A549 (cell line): Measurements from ENCODE around the gene CD48. TPM values are rescaled to one million over a fixed set of nuclear protein-coding genes. Genes with fewer than 3 reads are reported as not detected.

Source experiments
- ATAC-seq, 2 experiments: fragments of 200-7000 bp in 1 of 2; fragments of >200 bp in 1 of 2; cut with Nextera tagmentation in 1 of 2; cut with Tn5 transposase in 1 of 2; 3 replicates each; pipeline versions ENCODE4 v1.8.0 to v1.9.1; 2018 to 2020; ENCODE audit warnings: mild to moderate bottlenecking in 1 of 2, moderate library complexity in 1 of 2
- CTCF ChIA-PET: fragments of 300-600 bp; sonication (Branson Sonifier 250); formaldehyde crosslinking; extraction: SDS; loops from one replicate; lab custom pipeline; 2021; ENCODE audit warnings: antibody characterized with exemption, inconsistent platforms; lab: Yijun Ruan, JAX
- POLR2A ChIA-PET: fragments of 350-600 bp; formaldehyde crosslinking; extraction: SDS; loops from one replicate; lab custom pipeline; 2021; ENCODE audit warnings: antibody characterized with exemption, inconsistent platforms; lab: Yijun Ruan, JAX
- DNase-seq, 2 experiments: peaks; one replicate each; pipeline versions ENCODE4 v3.0.0 to v3.0.0-alpha.2; 2011 to 2016; ENCODE audit warnings: low read depth in 1 of 2, low spot score in 1 of 2
- FAIRE-seq: peaks from 2 replicates; lab custom pipeline; 2011; peaks lifted over from hg19 to GRCh38; lab: Jason Lieb, UNC
- H3K27ac ChIP-seq, 2 experiments: fragments of >200 bp; sonication (Bioruptor Twin); formaldehyde crosslinking; 3 replicates each; pipeline ENCODE4 v1.5.1; 2016 to 2017
- H3K4me1 ChIP-seq: fragments of >200 bp; sonication (Bioruptor Twin); formaldehyde crosslinking; 3 replicates; pipeline ENCODE4 v1.6.1; 2016
- H3K4me2 ChIP-seq: fragments of >200 bp; sonication (Bioruptor Twin); formaldehyde crosslinking; 3 replicates; pipeline ENCODE4 v1.6.1; 2016
- H3K4me3 ChIP-seq: fragments of >200 bp; sonication (Bioruptor Twin); formaldehyde crosslinking; 3 replicates; pipeline ENCODE4 v1.5.1; 2016
- H3K9me3 ChIP-seq: fragments of >200 bp; sonication (Bioruptor Twin); formaldehyde crosslinking; 3 replicates; pipeline ENCODE4 v1.6.1; 2016
- CBX2 ChIP-seq: fragments of 200-600 bp; sonication (generic); IDR thresholded peaks from 2 replicates; pipeline ENCODE4 v1.6.1; 2016; ENCODE audit warnings: low read depth, mild to moderate bottlenecking, borderline replicate concordance
- CBX8 ChIP-seq: fragments of 200-600 bp; sonication (generic); IDR thresholded peaks from 2 replicates; pipeline ENCODE4 v1.6.1; 2016
- ESRRA ChIP-seq: fragments of 150-350 bp; IDR thresholded peaks from 2 replicates; pipeline ENCODE4 v1.6.1; 2014; ENCODE audit warnings: mild to moderate bottlenecking, low read length, borderline replicate concordance
- FOSB ChIP-seq: fragments of 250-450 bp; sonication (Bioruptor Pico); IDR thresholded peaks from 2 replicates; pipeline ENCODE4 v1.5.0; 2020; ENCODE audit warnings: mild to moderate bottlenecking, moderate library complexity
- HES2 ChIP-seq: fragments of >200 bp; sonication (Bioruptor Twin); formaldehyde crosslinking; IDR thresholded peaks from 2 replicates; pipeline ENCODE4 v1.6.1; 2016
- JUN ChIP-seq, 2 experiments: fragments of >200 bp; sonication (Bioruptor Twin); formaldehyde crosslinking; IDR thresholded peaks; 2 replicates in 1 of 2; 3 replicates in 1 of 2; pipeline ENCODE4 v1.6.1; 2016 to 2017
- MAFK ChIP-seq: fragments of 450-650 bp; IDR thresholded peaks from 2 replicates; pipeline ENCODE4 v1.6.1; 2014; ENCODE audit not compliant: partially characterized antibody
- MAZ ChIP-seq: fragments of 150-350 bp; IDR thresholded peaks from 2 replicates; pipeline ENCODE4 v1.6.1; 2014; ENCODE audit warnings: antibody characterized with exemption, low read depth, low read length, borderline replicate concordance
- MYC ChIP-seq: IDR thresholded peaks from 2 replicates; pipeline ENCODE4 v1.6.1; 2012; ENCODE audit warnings: mild to moderate bottlenecking, inconsistent platforms, low read length, improper control_type of control experiment, borderline replicate concordance
- NFE2L2 ChIP-seq: fragments of 150-350 bp; conservative IDR thresholded peaks from 2 replicates; pipeline ENCODE4 v1.6.1; 2014; ENCODE audit warnings: low read length
- NR3C1 ChIP-seq: fragments of >200 bp; sonication (Bioruptor Twin); formaldehyde crosslinking; IDR thresholded peaks from 3 replicates; pipeline ENCODE4 v1.6.1; 2017
- RAD21 ChIP-seq, 2 experiments: fragments of >200 bp in 1 of 2; sonication (Bioruptor Twin) in 1 of 2; formaldehyde crosslinking in 1 of 2; IDR thresholded peaks in 1 of 2; conservative IDR thresholded peaks in 1 of 2; 2 replicates in 1 of 2; 3 replicates in 1 of 2; pipeline ENCODE4 v1.6.1; 2012 to 2018; ENCODE audit warnings: inconsistent platforms in 1 of 2
- RARB ChIP-seq: fragments of 250-450 bp; sonication (Bioruptor Pico); IDR thresholded peaks from 2 replicates; pipeline ENCODE4 v1.8.0; 2021; ENCODE audit warnings: mild to moderate bottlenecking, moderate library complexity
- RCOR1 ChIP-seq: fragments of 150-350 bp; IDR thresholded peaks from 2 replicates; pipeline ENCODE4 v1.6.1; 2014; ENCODE audit warnings: antibody characterized with exemption, low read length, low read depth
- SMC3 ChIP-seq: fragments of >200 bp; sonication (Bioruptor Twin); formaldehyde crosslinking; IDR thresholded peaks from 3 replicates; pipeline ENCODE4 v1.6.1; 2018; ENCODE audit warnings: inconsistent platforms
- SREBF2 ChIP-seq: fragments of 450-650 bp; IDR thresholded peaks from 2 replicates; pipeline ENCODE4 v1.6.1; 2014; ENCODE audit warnings: mild to moderate bottlenecking, moderate library complexity
- ZFP36 ChIP-seq: fragments of 450-650 bp; IDR thresholded peaks from 2 replicates; pipeline ENCODE4 v1.6.1; 2014; ENCODE audit warnings: borderline replicate concordance; ENCODE audit not compliant: partially characterized antibody
- WGBS: methylation state at CpG from one replicate; pipeline ENCODE4 v1.1.6; 2017; ENCODE audit errors: missing lambda C conversion rate; 5-methylcytosine and 5-hydroxymethylcytosine counted together
- polyA plus RNA-seq, 4 experiments: library from polyadenylated mRNA; depleted of rRNA in 3 of 4; stranded (reverse); fragments of >200 nt; fragmentation: RNase III in 1 of 4; extraction: RNeasy Plus Mini Kit Qiagen cat#74134 plus additional on column Dnase treatment in 1 of 4; gene quantifications; 2 replicates in 3 of 4; 3 replicates in 1 of 4; pipeline ENCODE4 v1.2.3, GENCODE V29; 2011 to 2017
- TF ChIP-seq, protein P1 (sequence below): fragments of >200 bp; sonication (Bioruptor Twin); formaldehyde crosslinking; IDR thresholded peaks from 3 replicates; pipeline ENCODE4 v1.5.1; 2016

Gene CD48
- polyA plus RNA-seq, 2 of the 4 experiments (the other 2 are of a cell fraction), result not detected

- ATAC-seq (no peak), DNase-seq (no peak), FAIRE-seq (no peak)
- no peak overlapping the region for H3K4me2 ChIP-seq
- TF ChIP-seq ZFP36, result no peak
- no peak for TF ChIP-seq SREBF2
- TF ChIP-seq RCOR1, result no peak
- TF ChIP-seq HES2, result no peak
- no peaks in the 10 kb centered on the region for H3K9me3 ChIP-seq
- ChIA-PET POLR2A (no interaction called here), CTCF (interaction anchor here (0.7 to 3.5 kb wide), 7 partner anchors 8 to 271 kb away, joined by 3 to 17 read pairs (median 3); partner anchors contain the start of gene ITLN2)
- no peak overlapping the region for H3K27ac ChIP-seq
- H3K4me1 ChIP-seq, result no peaks in the 10 kb centered on the region
- no peak overlapping the region for H3K4me3 ChIP-seq
- 19% methylated on average over 4 of the region's 4 CpGs for WGBS
Measured at GRCh38 chr1:160682983-160683865, 28.4 kb downstream of the CD48 start.

GRCh38 chr1:160681891-160682140, 29.8 kb downstream of the CD48 start:
- no peak for ATAC-seq
- TF ChIP-seq RARB (CRISPR knock-in tag), result no peak
- no peak for TF ChIP-seq MYC
- no peak for TF ChIP-seq CBX8
- TF ChIP-seq MAFK, result no peak
- no peak for TF ChIP-seq ESRRA
- no peak for TF ChIP-seq NR3C1
- TF ChIP-seq JUN (IDR thresholded peaks at IDR 0.05), result no peak
- TF ChIP-seq NFE2L2, result no peak
- no peak for FAIRE-seq
- POLR2A ChIA-PET, result no interaction called here
- no peak overlapping the region for H3K27ac ChIP-seq
- no peak overlapping the region for H3K4me2 ChIP-seq
- H3K9me3 ChIP-seq, result no peaks in the 10 kb centered on the region
- 84% methylated on average over 3 of the region's 3 CpGs for WGBS
- no peak for DNase-seq
- no peaks in the 10 kb centered on the region for H3K4me1 ChIP-seq
- H3K4me3 ChIP-seq, result no peak overlapping the region
- CTCF ChIA-PET, result interaction anchor here (0.8 to 2.3 kb wide), 8 partner anchors 10 to 308 kb away, joined by 3 to 13 read pairs (median 8); partner anchors contain the start of gene ITLN2

DNA sequence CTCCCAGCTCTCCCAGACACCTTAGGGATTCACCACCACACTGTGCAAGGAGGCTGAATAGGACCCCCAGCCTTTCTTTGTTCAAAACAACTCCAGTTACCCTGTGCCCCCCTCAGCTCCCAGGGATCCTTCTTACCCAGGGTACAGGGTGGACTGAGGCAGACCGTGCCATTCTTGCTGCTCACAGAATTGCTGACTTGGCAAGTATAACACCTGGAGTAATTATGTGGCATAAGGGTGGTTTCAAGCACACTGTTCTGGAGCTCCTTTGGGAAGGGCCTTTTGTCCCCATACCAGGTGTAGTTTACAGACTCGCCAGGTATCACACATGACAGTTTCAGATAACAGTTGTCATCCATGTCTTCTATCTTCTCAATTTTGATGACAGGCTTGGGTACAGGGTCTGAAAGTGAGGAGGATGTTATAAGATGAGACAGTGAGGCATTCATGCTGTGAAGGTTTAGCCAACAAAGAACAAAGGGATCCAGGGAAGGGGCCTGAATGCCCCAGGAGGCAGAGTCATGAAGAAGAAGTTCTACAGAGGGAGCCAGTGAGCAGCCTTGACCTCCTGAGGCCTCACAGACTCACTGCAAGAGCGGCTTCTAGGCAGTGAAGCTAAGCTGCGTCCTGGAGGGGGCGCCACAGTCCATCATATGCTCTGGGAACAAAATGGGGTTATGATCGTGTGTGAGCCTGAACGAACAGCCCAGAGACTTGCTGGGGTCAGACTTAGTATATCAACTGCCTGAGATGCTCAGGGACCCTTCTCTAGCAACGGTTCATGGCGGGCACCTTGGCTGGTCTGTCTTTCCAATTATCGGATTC, 30.3 kb downstream of the CD48 start:
- no peak overlapping the region for H3K27ac ChIP-seq
- peak; percentile 78 to 97 for ATAC-seq
- H3K4me2 ChIP-seq, result no peak overlapping the region
- no peaks in the 10 kb centered on the region for H3K9me3 ChIP-seq
- ChIA-PET CTCF (interaction anchor here (0.5 to 2.3 kb wide), 13 partner anchors 9 to 309 kb away, joined by 3 to 13 read pairs (median 5); partner anchors contain the start of gene ITLN2), POLR2A (no interaction called here)
- WGBS, result 45% methylated on average over 10 of the region's 10 CpGs
- TF ChIP-seq, protein P1, sequence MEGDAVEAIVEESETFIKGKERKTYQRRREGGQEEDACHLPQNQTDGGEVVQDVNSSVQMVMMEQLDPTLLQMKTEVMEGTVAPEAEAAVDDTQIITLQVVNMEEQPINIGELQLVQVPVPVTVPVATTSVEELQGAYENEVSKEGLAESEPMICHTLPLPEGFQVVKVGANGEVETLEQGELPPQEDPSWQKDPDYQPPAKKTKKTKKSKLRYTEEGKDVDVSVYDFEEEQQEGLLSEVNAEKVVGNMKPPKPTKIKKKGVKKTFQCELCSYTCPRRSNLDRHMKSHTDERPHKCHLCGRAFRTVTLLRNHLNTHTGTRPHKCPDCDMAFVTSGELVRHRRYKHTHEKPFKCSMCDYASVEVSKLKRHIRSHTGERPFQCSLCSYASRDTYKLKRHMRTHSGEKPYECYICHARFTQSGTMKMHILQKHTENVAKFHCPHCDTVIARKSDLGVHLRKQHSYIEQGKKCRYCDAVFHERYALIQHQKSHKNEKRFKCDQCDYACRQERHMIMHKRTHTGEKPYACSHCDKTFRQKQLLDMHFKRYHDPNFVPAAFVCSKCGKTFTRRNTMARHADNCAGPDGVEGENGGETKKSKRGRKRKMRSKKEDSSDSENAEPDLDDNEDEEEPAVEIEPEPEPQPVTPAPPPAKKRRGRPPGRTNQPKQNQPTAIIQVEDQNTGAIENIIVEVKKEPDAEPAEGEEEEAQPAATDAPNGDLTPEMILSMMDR, result peak; percentile 51
- peak; percentile 95 for TF ChIP-seq MAFK
- TF ChIP-seq SREBF2, result no peak
- TF ChIP-seq MAZ, result no peak
- peak; percentile 39; the same call in 1 of the 3 replicates for TF ChIP-seq SMC3
- TF ChIP-seq FOSB (CRISPR knock-in tag), result no peak
- TF ChIP-seq RAD21 (conservative IDR thresholded peaks at IDR 0.05 in 1 of 2, IDR thresholded peaks at IDR 0.05 in 1 of 2), result peak; percentile 56 to 79
- no peak for TF ChIP-seq CBX2
- peak; percentile 43 to 84 for DNase-seq
- no peaks in the 10 kb centered on the region for H3K4me1 ChIP-seq
- no peak overlapping the region for H3K4me3 ChIP-seq
- FAIRE-seq, result no peak
